Measurements from ENCODE around the gene CKS1B.

CKS1B gene

DNA sequence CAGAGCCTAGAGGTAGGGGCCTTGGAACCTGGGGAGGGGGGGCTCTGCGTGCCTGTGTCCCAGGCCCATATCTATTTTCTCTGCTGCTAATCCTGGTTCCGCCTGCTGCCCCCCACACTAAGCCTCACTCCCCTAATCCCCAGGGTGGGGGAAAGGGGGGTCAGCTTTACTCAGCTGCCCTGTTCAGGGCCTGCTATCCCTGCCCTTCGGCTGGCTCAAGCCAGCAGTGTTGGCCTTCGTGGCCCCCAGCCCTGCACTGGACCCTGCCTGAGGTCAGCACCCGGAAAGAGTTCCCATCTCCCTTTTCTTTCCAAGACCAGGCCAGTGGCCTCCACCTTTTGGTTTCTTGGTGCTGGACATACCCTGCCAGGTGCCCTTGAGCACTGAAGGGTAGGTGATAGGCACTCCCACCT is 36.5 kb downstream of the CKS1B start:
- DNase-seq (ENCODE audit: insufficient read length, low spot score) (no peak), FAIRE-seq (no peak)

DNA sequence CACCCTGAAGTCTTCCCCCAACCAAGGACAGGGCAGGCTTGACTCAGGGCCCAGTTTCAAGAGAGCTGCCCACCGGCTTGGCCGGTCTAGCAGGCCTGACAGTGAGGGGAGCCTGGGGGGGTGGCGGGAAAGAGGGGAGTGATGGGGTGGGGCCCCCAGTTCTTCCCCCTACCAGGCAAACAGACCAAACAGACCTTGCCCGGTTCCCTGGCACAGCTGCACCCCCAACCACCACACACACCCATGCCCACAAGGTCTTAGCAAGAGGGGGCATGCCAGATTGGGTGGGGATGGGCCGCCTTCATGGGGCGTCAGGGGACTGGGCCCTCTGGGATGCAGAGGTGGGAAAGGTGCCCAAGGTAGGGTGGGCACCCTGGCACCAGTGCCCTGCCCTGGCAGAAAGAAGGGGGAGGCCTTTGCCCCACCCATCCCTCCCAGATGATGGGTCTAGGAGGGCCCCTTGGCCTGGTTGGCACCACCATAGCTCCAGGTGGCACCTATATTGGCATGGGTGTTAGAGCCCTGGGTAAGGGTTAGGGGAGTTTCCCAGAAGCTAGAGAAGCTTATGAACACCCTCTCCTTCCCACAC is 37.0 kb downstream of the CKS1B start:
- FAIRE-seq (no peak), DNase-seq (ENCODE audit: insufficient read length, low spot score) (no peak)

DNA sequence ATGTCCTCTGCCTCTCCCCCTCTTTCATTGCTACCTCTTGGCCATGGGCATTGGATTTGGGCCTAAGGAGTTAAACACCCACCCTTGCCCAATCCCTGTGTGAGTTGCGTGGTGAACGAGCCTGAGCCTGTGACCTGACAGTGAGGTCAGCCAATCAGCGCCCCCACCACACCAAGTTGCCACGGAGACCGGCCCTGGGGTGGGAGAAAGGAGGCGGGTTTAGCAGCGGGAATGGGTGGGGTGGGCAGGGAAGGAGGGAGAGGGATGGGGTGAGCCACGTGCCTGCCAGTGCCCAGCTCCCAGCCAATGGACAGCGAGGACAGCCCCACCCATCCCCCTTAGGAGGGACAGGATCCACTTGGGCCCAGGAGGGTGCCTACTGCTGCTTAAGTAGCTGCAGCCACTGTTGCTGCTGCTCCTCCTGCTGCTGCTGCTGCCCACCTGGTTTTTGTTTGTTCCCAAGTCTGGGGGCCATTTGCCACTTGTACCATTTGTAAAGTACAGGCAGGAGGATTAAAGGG is 37.6 kb downstream of the CKS1B start:
- DNase-seq (ENCODE audit: insufficient read length, low spot score): no peak
- FAIRE-seq: no peak

DNA sequence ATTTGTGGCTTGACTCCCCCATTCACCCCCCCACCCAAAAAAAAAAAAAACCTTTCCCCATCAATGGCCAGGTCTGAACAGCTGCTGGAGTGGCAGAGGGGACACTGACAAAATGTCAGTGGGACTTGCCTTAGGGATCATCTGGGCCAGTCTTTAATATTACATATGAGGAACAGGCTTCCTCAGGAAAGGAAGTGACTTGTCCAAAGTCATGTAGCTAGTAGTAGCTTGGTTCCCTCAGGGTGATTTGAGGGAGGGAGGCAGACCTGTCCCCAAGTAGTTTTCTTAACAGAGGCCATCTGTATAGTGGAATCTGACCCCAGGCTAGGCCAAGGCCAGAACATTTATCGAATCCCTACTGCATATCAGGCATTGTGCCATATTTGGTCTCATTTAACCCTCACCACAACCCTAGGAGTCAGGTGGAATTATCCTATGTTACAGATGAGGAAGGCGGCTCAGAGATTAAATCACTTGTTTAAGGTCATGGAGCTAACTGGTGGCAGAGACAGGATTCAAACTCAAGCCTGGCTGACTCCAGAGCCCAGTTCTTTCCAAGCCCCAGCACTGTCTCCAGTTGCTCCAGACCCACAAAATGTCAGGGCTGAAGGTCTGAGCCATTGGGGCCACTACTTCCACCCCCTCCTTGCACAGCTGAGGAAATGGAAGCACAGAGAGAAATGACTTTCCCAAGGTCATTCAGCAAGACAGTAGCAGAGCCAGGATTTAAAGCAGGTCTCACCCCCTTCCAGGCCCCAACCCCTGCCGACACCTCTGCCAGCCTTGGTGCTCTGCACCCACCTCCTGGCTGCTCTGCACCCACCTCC is 38.5 kb downstream of the CKS1B start:
- FAIRE-seq (no peak), DNase-seq (ENCODE audit: insufficient read length, low spot score) (no peak)

DNA sequence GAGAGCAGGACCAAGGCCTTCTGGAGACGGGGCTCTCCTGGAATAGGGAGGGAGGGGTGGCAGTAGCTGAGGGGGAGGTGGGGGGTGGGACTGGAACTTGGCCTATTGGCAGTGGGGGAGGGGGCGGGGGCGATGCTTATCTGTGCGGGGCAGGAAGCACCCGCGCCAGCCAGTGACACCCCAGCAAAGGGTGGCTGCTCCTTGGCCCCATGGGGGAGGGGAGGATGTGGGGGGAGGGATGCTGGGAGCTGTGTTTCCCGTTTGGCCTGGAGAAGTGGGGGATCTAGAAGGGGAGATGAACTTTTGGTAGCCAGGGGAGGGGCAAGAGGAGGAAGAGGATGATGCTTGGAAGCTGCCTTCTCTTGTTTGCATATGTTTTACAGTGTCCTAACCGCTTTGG is 39.2 kb downstream of the CKS1B start:
- no peak for DNase-seq (ENCODE audit: insufficient read length, low spot score)
- FAIRE-seq: no peak

DNA sequence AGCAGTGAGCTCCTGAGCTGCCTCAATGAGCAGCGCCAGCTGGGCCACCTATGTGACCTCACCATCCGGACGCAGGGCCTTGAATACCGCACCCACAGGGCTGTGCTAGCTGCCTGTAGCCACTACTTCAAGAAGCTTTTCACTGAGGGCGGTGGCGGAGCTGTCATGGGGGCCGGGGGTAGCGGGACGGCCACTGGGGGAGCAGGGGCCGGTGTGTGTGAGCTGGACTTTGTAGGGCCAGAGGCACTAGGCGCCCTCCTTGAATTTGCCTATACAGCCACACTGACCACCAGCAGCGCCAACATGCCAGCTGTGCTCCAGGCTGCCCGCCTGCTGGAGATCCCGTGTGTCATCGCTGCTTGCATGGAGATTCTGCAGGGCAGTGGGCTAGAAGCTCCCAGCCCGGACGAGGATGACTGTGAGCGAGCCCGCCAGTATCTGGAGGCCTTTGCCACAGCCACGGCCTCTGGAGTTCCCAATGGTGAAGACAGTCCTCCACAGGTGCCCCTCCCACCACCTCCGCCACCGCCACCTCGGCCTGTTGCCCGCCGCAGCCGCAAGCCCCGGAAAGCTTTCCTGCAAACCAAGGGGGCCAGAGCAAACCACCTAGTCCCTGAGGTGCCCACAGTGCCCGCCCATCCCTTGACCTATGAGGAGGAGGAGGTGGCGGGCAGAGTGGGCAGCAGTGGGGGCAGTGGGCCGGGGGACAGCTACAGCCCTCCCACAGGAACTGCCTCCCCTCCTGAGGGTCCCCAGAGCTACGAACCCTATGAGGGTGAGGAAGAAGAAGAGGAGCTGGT is 40.4 kb downstream of the CKS1B start:
- FAIRE-seq (no peak), DNase-seq (ENCODE audit: insufficient read length, low spot score) (no peak)

DNA sequence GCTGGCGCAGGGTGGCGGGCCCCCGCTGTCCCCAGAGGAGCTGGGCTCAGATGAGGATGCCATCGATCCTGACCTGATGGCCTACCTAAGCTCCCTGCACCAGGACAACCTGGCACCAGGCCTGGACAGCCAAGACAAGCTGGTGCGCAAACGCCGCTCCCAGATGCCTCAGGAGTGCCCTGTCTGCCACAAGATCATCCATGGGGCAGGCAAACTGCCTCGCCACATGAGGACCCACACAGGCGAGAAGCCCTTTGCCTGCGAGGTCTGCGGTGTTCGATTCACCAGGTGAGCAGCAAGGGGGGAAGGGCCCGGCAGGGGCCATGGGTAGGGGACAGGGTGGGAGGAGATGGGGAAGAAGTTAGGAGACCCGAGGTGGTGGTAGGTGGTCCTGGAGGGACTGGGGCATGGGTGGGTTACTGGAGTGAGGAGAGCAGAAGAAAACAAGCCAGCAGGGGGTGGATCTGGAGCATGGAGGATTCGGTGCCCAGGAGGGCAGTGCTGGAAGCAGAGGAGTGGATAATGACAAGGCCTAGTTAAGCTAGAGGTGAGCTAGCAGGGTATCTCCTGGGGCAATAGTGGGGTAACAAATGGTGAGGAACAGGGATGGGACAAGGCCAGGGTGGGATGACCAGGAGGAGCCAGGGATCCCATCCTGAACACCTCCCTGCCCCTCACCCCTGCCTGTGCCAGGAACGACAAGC is 41.2 kb downstream of the CKS1B start:
- no peak for DNase-seq (ENCODE audit: insufficient read length, low spot score)
- FAIRE-seq: no peak

DNA sequence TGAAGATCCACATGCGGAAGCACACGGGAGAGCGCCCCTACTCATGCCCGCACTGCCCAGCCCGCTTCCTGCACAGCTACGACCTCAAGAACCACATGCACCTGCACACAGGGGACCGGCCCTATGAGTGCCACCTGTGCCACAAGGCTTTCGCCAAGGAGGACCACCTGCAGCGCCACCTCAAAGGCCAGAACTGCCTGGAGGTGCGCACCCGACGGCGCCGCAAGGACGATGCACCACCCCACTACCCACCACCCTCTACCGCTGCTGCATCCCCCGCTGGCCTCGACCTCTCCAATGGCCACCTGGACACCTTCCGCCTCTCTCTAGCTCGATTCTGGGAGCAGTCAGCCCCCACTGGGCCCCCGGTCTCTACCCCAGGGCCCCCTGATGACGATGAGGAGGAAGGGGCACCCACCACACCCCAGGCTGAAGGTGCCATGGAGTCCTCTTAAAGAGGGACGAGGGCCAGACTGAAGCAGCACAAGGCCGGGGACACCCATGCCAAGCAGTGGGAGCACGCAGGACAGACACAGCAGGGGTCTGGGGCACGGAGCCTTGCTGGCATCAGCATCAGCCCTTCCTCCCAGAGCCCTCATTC is 41.9 kb downstream of the CKS1B start:
- no peak for FAIRE-seq
- no peak for DNase-seq (ENCODE audit: insufficient read length, low spot score)

DNA sequence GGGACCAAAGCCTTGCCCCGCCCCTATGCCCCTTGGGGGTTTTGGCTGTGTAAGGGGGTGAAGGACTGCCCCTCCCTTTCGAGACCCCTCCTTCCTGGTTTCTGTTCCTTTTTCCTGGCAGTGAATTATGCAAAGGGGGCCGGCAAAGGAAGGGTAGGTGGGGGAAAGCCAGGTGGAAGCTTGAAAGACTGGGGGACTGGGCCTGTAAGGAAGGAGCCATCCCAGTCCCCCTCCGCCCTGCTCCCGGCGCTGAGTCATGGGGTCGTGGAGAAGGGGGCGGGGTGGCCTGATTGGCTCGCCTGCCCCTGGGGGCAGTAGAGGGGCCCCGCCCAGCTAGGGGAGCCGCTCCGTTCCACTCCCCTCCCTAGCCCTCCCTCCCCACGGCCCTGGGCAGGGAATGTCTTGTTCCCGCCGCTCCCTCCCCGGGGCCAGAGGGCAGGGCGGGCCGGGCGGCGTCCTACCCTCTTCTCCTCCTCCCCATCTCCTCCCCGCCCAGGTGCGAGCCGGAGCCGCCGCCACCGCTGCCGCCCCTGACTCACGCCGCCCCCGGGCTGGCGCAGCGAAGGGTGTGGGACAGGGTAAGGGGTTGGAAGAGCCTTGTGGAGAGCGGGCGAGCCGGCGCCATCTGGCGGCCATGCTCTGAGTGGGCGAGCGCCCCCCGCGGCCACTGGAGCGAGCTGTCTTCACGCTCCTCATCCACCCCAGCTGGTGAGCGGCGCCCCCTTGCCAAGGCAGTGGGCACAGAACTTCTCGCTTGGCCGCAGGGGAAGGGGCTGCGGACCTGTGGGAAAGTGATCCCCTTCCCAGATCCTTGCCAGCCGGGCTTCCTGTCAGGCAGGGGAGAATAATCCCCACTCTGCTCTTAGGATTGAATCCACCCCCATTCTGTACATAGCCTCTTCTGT is 42.8 kb downstream of the CKS1B start:
- DNase-seq (ENCODE audit: insufficient read length, low spot score) (peak; percentile 79), FAIRE-seq (peak; percentile 90)

DNA sequence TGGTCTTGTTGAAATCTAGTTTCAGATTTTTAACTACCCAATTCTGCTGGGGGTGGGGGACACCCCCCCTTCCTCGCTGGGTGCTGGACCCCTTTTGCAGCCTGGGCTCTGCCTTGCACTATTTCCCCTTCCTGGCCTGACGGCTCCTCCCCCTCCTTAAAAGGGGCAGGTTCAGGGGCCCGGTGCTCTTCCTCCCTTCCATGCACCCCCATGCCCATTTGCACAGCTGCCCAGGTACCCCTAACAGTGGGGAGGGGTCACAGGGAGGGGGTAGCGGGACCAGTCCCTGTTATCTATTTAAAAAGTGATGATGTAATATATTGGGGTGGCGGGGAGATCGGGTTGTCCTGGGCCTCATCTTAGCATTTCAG is 43.5 kb downstream of the CKS1B start:
- no peak for DNase-seq (ENCODE audit: insufficient read length, low spot score)
- no peak for FAIRE-seq

DNA sequence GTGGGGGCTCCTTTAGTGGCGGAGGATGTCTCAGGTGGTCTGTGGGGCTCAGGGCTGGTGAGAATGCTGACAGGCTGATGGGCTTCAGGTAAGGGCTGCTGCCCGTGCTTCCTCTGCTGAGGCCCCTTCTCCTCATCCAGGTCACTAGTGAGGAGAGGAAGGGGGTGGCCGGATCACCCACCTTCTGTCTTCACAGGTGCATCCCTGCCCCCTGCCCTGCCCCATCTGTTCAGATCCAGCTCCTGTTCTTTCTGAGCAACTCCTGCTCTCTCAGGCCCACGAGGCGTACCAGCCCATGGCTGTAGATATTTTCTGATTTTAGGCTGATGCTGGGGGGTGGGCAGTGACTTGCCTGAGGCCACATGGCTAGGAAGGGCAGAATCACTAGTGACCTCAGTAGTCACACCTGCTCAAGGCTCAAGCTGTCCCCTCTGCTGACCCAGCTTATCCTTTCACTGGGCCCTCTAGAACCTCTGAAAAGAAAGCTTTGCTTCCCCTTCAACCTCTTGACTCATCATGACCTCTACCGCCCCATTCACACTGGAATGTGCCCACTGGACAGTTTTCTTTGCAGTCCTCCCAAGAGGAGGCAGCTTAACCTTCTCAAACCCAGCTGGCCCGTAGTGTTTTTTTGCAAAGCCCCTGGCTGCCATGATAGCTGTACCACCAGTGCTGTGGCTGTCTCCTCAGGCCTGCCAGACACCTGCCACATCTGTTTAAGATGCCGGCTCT is 44.3 kb downstream of the CKS1B start:
- FAIRE-seq: no peak
- DNase-seq (ENCODE audit: insufficient read length, low spot score): no peak

DNA sequence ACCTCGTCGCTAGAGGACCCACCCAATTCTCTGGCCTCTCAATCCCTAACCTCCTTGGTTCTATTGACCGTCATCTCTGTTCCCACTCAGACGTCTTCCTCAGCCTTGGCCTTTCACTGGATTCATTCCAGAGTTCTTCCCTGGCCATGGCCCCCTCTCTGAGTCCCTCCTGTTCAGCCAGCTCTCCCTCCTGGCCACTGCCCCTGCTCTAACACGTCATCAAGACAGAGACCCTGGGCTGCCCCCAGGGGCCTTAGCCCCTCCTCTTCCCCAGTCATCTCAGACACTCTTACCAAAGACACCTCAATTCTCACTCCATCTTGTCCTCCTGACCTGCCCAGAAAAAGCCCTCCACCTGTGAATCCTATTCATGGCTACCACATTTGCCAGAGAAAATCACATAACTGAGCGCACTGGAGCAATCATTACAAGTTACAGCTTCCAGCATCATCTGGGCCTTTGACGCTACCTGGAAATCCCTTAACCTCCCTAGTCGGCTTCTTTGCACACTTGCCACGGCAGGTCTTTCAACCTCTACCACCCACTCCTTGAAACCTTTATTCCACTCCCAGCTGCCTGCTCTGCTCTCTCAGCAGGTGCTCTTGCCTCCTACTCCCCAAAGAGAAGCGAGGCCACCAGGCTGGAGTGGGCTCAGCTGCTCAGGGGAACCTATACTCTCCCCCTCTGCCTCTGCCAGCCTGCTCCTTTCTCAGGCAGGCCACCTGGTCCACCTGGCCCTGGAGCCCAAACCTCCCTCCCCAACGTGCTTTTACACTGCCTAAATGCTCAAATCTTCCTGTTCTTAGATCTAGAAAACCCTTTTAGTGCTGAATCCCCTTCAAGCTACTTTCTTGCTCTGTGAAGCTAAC is 45.1 kb downstream of the CKS1B start:
- no peak for FAIRE-seq
- DNase-seq (ENCODE audit: insufficient read length, low spot score): no peak

DNA sequence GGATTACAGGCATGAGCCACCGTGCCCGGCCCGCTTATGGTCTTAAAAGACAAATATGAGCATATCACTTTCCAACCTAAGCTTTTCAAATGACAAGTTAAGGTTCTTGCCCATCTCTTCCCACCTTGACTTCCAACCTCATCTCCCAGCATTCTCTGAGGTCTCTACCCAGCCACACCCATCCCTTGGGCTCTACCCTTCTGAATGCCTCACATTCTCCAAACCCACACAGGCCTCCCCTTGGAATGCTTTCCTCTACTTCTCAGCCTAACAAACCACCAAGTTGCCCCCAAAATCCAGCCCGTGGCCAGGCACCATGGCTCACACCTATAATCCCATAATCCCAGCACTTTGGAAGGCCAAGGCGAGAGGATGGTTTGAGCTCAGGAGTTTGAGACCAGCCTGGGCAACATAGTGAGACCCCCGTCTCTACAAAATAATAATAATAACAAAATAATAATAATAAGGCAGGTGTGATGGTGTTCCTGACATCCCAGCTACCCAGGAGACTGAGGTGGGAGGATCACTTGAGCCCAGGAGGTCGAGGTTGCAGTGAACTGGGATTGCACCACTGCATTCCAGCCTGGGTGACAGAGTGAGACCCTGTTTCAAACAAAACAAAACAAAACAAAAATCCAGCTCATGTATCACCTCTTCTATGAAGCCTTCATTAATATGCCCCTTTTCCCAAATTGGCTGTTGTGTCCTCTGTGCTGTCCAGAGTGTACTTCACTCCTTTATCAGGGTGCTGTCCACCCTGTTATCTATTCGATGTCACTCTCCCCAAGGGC is 47.9 kb downstream of the CKS1B start:
- FAIRE-seq (no peak), DNase-seq (ENCODE audit: insufficient read length, low spot score) (no peak)

DNA sequence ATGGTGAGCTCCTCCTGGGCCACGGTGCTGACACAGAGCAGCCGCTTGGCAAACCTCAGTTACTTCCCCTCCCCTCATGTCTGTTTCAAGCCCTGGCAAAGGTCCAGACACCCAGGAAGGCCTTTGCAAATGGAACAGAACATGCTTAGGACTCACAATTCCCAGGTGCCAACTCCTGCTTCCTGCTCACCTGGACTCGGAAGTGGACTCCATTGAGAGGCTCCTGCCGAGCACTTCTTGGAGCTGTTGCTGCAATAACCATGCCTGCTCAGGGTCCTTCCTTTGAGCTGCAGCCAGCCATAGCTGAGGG is 48.4 kb downstream of the CKS1B start:
- DNase-seq (ENCODE audit: insufficient read length, low spot score) (no peak), FAIRE-seq (no peak)

DNA sequence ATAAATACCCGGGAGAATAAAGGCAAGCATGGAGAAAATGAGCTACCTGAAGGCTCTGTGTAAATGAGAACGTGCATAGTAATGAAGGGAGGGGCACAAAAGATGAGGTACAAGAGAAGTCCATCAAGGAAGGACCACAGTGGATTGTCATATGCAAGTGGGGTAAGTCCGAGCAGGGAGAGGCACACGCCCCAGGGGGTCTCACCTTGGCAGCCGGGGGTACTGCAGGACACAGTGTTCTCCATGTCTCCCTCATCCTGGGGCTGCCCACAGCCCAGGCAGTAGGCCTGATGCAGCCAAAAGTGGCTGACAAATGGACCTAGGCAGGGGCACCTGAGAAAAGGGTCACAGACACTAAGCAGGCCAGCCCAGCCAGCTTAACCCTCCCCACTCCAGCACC is 49.1 kb downstream of the CKS1B start:
- no peak for FAIRE-seq

DNA sequence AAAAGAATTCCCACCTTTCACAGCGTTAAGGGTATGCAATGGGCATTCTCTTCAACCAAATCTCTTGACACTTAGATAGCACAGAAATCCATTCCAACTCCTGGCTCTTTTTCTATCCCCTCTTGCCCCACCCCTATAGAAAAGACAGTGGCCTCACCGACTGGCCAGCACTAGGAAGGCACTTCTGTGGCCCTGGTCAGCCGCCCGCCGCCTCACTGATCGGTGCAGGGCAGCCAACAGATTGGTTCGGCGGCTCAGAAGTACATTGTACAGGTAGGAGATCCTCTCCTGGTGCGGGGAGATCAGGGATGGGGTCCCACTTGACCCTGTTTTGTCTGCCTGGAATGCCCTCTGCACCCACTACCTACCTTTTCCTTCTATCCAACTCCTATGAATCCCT is 49.8 kb downstream of the CKS1B start:
- FAIRE-seq: no peak
- no peak for DNase-seq (ENCODE audit: insufficient read length, low spot score)

More for the DNA sequence above, 49.1 kb downstream of the CKS1B start:
- DNase-seq (ENCODE audit: insufficient read length, low spot score): no peak

DNA sequence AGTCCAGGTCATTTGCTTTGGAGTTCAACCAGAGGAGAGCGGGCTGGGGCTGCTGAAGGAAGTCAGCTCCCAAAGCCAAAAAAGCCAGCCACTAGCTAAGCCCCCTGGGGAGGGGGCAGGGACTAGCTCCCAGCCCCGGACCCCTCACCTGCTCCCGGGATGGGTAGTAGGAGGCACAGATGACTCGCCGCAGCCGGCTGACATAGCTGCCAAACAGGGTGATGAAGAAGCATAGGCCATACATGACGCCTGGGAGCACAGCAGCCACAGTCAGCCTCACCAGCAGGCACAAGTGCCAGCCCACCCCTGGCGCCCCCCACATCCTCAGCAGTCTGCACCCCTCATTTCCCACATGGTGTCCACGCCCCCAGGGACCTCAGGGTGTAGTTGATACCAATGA is 51.7 kb downstream of the CKS1B start:
- FAIRE-seq: no peak

More for the DNA sequence above, 51.7 kb downstream of the CKS1B start:
- no peak for DNase-seq (ENCODE audit: insufficient read length, low spot score)

All from HTR-8/SVneo (cell line).